HG03159 (cell line): Measurements from ENCODE around the gene PTMS.

Experiments used
- ATAC-seq: cut with Tn5 transposase; IDR thresholded peaks from one replicate; pipeline ENCODE4 v1.9.1; 2021; ENCODE audit warnings: mild to moderate bottlenecking, moderate library complexity; ENCODE audit not compliant: unreplicated experiment

The PTMS gene

DNA sequence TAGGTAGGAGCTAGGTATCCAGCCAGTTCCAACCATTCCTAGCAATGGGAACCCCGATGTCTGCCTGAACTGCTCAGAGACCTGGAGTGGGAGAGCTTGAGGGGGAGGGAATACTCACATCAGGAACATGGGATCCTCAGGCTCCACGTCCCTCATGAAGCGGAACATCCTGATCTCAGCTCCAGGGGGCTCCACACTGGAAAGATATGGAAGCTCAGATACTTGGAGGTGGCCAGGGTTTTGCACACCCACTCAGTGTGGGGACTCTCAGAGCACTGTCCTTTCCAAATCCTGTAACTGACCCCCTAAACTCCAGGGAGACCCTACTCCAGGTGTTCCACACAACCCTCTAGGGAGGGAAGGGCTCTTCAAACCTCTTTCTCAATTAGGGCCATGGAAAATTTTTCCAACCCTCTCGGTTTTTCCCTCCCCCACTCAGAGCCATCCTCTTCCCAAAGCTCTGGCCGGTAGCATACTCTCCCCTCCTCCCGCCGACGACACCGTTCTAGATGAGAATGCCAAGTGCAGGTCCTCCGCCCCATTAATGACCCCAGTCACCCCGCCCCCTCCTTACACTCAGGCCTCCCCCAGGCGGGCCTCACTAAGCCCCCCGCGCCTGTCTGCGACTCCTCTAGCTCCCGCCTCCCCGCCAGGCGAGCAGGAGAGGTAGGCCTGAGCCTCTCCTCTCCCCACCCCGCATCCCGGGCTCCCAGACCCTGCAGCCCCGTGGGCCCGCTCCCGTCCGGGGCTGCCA is 13.8 kb upstream of the PTMS start:
- ATAC-seq: no peak

DNA sequence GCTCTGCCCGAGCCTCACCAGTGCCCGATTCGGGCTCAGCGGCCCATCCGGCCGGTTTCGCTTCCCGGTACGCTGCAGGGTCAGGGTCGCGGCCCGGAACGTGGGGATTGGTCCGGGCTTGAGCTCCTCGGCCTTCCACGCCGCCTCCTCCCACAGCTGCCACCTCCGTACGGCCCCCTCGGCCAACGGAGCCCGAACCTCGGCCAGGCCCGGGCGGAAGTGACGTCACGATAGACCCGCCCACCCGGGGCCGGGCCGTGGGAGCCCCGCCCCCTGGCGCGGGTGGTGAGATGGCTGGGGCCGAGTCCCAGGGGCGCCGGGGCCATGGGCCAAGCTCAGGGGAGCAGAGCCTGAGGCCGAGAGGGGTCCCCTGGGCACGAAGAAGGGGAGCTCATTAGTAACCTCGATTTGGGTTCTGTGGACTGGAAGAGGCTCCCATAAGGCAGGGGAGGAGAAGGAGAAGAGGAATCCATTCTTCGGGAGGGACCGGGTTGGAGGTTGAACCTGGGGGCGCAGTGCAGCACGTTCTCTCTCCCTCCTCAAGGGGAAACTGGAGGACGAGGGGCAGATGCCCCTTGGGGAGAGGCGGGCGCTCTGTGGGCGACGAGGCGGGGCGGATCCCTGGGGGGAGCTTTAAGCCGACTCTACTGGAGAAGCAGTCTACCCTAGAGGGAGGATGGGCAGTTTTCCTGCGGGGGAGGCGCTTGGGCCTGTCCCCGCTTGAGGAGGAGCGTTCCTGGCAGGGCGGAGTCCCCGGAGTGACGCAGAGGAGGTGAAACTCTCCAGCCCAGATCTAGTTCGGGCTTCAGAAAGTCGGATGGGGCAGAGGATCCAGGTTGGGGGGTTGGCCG is 13.0 kb upstream of the PTMS start, which contains the start of gene MLF2:
MLF2 (minus strand) TSS at position 221 of the 851 bp plus-strand sequence. CDS start 807 bp downstream, outside the sequence.
- ATAC-seq: peak; percentile 91

- ATAC-seq: no peak
Measured at GRCh38 chr12:6753772-6754356, 12.3 kb upstream of the PTMS start.

GRCh38 chr12:6754411-6754810 is 11.8 kb upstream of the PTMS start:
- no peak for ATAC-seq

- no peak for ATAC-seq
Measured at GRCh38 chr12:6757028-6757690, 9.0 kb upstream of the PTMS start.

- ATAC-seq: no peak
Measured at GRCh38 chr12:6758506-6759095, 7.6 kb upstream of the PTMS start.

- no peak for ATAC-seq
Measured at GRCh38 chr12:6759741-6760140, 6.4 kb upstream of the PTMS start.

DNA sequence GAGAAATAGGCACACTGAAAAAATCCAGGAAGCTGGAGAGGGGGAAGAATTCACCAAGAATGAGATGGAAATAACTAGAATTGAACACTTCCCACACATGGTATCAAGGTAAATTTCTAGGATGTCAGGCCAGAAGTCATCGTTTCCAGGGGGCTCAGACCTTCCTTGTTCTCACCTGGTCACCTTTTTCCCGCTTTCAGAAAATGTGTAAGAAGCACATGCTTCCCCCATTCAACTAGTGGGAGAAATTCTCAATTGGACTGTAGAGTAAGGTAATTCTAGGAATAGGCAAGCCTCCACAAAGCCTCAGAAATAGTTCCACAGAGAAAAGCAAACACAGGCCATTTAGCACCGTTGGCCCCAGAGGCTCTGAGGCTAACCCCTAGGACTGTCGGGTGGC is 2.8 kb upstream of the PTMS start:
- no peak for ATAC-seq

DNA sequence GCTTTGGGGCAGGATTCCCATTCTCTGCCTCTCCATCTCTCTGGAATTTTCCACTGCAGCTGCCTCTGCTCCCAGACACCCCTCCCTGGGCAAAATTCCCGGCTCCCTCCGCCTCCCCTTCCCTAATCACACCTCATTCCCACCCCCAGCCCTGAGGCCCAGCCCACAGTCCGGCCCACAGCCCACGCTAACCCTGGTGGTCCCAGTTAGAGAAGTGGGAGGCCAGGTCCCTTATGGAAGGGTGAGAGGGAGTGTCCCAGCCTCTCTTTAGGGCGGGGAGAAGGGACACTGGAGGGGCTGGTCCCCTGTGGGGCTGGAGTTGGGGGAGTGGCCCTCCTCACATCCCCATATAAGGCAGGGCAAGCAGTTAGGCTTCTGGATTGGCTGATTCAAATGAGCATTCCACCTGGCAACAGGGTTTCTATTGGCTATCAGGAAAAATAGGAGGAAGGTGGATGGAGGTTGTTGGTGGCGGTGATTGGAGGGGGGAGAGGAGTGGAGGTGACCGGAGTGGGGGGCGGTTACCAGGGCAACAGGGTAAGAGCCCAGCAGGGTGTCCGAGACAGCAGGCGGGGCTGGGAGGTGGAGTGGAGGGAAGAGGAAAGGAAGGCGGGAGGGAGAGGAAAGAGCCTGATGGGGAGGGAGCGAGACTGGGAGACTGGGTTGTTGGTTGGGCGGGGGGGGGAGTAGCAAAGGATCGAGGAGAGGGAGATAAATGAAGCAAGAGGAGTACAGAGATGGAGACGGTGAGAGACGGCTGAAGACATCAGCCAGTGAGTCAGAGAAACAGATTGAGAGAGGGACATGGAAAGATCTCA is 1.9 kb upstream of the PTMS start:
- ATAC-seq: peak; percentile 82

GRCh38 chr12:6765048-6765633 is 1.0 kb upstream of the PTMS start:
- ATAC-seq: no peak

DNA sequence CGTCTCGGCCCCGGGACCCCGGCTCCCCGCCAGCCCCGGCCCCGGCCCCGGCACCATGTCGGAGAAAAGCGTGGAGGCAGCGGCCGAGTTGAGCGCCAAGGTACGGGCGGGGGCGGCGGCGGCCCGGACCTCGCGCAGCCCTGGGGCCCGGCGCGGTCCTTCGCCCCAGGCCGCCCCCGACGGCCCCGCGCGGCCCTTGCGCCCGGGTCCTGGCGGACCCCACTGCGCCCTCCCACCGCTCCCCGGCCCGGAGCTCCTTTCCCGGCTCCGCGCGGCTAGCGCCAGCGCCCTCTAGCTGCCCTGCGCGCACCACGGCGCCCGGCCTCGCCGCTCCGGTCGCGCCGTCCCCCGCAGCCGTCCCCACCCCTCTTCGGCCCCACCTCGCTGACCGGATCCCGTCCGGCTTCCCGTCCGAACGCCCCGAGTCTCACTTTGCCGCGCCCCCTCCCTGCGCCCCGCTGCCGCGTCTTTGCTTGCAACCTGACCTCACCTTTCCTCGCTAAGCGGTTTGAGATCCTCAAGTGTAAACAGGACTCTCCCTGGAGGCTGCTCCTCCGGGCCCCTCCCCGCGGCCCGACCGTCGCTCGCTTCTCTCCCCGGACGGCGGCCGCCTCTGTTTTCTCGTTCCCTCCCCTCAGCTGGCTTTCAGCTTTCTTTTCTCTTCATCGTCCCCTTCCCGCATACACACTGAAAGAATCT is 637 bp downstream of the PTMS start:
- peak; percentile 45 for ATAC-seq

- no peak for ATAC-seq
Measured at GRCh38 chr12:6767353-6768319, 1.5 kb downstream of the PTMS start.

- no peak for ATAC-seq
Measured at GRCh38 chr12:6768437-6768914, 2.3 kb downstream of the PTMS start.

- no peak for ATAC-seq
Measured at GRCh38 chr12:6768990-6769389, 2.8 kb downstream of the PTMS start.

DNA sequence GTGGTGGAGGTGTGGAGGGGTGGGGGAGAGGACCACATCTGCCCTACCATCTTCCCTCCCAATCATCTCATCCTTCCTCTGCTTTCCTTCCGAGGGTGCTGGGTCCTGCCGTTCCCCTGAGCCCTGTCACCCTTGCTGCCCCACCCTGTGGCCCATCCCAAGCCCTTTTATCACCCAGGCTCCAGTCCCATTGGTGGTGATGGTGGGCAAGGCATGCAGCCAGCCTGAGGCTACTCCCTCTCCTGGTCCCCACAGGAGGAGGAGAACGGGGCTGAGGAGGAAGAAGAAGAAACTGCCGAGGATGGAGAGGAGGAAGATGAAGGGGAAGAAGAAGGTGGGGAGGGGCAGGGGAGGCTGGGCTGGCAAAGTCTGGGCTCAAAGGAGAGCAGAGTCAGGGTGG is 3.5 kb downstream of the PTMS start:
- no peak for ATAC-seq

- ATAC-seq: no peak
Measured at GRCh38 chr12:6770094-6770493, 3.9 kb downstream of the PTMS start.

DNA sequence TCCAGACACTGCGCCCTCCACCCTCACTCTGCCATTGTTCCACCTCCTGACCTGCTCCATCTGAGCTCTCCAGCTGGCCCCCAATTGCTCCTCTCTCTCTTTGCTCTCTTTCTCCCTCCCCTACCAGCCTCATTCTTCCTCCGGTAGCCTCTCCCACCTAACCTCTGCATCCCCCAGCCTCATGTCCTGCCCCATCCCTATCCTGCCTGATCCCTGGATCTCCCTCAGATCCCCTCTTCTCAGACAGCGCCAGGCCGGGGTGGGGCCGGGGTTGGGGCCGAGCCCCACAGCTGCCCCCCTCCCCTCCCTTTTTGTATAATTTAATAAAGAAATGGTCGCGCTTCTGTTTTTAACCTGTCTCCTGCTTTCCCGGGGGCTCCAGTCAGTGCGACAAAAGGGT is 4.4 kb downstream of the PTMS start:
- ATAC-seq: no peak

DNA sequence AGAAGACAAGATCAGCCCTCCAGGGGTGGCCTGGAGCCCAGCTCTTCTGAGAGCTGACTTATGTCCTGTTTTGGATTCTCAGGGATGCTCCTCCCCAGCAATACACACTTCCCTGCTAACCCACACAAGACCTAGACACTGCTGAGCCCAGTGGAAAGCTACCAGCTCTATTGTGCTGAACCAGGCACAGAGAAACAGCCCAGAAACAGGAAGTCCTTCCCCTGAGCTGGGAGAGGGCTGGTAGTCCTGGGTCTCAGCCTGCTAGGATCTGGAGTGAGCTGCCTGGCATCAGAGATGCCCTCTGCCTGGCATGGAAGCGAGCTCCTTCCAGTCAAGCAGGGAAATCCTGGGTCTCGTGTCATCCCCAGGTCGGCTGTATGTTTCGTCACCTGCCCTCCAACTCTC is 4.9 kb downstream of the PTMS start:
- no peak for ATAC-seq
